ENCODE results near the gene MCL1.
"Not testable (repeated sequence)": the region's sequence is repeated elsewhere in the genome, so short reads cannot be mapped to it uniquely, and the experiment has no call there.

MCL1 gene

DNA sequence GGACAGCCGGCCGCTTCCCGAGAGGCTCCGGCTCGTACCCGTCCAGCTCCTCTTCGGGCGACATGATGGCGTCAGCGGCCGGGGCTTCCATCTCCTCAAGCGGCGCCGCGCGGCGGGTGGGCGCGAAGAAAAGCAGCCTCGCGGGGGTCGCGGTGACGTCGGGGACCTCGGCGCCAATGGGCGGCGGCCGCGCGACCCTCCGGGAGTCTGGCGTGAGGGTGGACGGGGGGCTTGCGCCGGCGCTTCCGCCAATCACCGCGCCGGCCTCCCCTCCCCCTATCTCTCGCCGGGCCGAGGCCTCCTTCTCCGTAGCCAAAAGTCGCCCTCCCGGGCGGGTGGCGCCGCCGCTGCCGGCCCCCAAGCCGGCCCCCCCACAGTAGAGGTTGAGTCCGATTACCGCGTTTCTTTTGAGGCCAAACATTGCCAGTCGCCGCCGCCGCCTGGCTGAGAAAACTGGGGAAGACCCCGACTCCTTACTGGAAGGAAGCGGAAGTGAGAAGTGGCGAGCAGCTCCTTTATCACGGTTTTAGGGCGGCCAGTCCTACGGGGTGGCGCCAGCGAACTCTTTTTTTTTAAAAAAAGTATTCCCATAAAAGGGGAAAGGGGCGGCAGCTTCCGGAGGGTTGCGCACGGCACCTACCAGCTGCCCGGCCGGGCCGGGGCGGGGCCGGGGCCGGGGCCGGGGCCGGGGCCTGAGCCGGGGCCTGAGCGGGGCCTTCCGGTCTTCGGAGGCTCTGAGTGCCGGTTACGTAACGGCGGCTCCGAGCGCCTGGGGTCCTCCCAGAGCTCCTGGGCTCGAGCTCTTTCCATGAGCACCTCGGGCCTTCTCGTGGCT is at the start of gene MCL1:
Gene MCL1 (minus strand): TSS at position 501 of the 835 bp plus-strand sequence. CDS start 80 bp downstream, at position 421.
- peak; percentile 96 for DNase-seq (ENCODE audit: low spot score)

DNA sequence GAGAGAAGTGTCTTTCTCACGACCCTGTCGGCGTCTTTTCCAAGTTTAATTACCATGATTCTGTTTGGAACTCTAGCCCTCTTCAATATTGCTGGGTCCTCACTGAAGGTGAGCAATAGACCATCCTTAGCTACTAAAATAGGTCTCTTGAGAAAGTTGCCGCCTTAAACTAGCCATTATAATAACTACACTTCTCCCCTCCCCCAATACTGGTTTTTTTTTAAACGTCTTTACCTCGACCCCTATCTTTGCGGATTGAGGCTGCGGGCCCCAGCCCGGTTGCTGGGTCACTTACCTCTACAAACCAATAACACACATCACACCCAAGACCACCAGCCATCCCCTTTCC is 49.3 kb upstream of the MCL1 start:
- DNase-seq (ENCODE audit: low spot score), result no peak

GRCh38 chr1:150627826-150628410 is 48.5 kb upstream of the MCL1 start:
- DNase-seq (ENCODE audit: low spot score), result no peak

- DNase-seq (ENCODE audit: low spot score), result peak; percentile 85
Measured at GRCh38 chr1:150626150-150626549, 46.7 kb upstream of the MCL1 start.

DNA sequence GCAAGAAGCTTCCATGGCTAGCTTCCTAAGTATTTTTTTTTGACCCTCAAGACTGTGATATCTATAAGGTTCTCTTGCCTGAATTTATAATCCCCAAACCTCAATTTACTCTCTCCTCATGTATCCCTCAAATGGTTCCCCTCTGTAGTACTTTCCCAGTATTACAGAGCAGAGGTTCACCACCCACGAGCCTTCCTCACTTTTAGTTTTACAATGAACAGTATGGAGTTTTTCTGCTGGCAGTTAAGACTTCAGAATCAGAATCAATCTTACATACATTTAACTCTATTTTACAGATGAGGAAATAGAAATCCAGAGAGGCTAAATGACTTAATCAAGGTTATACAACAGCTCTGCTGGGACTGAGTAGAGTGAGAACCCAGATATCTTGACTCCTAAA is 45.1 kb upstream of the MCL1 start:
- not testable (repeated sequence) for DNase-seq (ENCODE audit: low spot score)

- not testable (repeated sequence) for DNase-seq (ENCODE audit: low spot score)
Measured at GRCh38 chr1:150624134-150624533, 44.7 kb upstream of the MCL1 start.

DNA sequence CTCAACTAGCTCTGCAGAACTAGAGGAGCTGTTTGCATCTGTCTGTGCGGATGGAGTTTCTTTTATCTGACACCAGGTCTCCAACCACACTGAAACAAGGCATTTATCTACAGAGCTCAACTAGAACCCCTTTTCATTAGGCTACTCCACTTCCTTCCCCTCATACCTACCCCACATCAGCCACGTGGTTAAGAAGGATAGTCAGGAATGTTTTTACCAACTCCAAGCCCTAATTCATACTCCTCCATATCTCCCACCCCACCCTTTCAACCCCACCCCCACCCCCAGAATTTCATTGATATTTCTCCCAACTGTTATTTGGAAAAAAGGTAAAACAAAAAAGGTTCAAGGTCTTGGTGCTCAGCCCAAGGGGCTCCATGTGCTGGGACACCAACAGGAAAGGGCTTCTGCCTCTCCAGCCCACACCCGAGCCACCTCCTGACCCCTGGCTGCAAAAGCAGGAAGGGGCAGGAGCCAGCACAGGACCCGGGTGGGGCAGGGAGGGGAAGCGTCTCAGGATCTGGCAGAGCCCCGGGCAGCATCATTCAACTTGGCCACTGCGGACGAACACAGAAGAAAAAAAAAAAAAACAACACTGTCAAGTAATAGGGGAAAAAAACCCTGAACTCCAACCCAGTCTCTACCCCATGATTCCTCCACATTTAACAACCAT is 43.0 kb upstream of the MCL1 start:
- DNase-seq (ENCODE audit: low spot score), result no peak

DNA sequence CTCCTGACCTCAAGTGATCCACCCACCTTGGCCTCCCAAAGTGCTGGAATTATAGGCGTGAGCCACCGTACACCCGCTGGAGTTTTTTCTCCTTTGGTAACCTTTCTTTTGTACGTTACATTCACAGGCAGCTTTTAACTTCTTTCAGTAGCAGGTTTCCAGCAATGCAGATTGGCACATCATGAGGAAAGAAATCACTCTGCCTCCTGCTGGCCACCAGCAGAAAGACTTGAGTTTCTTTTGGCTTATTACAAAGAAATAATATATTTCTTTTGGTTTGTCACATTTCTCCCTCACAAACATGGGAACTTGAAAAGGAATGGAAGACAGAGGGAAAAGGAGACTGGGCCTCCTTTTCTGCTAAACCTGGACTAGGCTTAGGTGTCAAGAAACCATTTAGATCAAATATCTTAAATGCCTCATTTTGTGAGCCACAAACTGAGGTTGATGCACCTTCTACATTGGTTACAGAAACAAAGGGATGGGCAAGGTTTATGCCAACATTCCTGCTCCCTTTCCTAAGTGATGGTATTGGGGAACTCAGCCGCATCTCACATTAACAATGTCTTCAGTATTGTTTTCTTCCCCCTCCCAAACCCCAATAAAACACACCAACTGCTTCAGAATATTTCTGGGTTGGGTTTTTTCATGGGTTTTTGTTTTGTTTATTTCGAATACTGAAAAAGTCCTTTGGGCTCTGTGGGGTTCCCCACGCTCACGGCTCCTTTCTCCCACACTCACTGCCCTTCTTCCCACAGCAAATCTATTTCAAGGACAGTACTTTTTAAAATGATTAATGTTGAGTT is 42.3 kb upstream of the MCL1 start:
- DNase-seq (ENCODE audit: low spot score), result peak; percentile 59

GRCh38 chr1:150620919-150621318 is 41.5 kb upstream of the MCL1 start:
- DNase-seq (ENCODE audit: low spot score), result no peak

- peak; percentile 20 for DNase-seq (ENCODE audit: low spot score)
Measured at GRCh38 chr1:150619576-150620509, 40.4 kb upstream of the MCL1 start.

GRCh38 chr1:150615346-150616201 is 36.2 kb upstream of the MCL1 start:
- no peak for DNase-seq (ENCODE audit: low spot score)

DNA sequence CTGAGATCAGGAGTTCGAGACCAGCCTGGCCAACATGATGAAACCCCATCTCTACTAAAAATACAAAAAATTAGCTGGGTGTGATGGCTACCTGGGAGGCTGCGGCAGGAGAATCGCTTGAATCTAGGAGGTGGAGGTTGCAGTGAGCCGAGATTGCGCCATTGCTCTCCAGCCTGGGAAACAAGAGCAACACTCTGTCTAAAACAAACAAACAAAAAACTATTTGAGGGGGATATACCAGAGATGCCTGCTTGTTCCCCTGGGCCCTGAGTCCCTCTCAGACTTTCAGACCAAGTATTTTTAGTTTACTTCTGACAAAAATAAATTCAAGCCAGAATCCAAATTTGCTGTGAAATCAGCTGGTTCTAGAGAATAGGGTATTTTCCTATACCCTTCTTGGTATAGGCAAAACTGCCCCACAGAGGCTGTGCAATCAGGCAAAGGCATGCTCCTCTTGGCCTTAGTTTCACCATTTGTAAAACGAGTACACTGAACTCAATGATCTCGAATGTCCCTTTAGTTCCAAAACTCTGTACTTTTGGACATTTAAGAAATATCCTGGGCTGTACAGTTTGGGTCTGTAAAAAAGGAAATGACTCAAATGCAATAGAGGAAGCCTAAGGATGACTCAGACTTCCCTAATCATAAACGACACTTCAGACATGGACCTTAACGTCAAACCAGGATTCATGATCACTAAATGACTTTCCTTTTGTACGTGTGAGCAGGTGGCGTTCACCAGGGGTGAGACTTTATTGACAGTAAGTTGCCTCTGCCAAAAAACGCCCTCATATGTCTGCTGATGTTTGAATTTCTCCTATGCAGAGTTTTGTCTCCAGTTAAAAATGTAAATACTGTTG is 33.9 kb upstream of the MCL1 start:
- peak; percentile 55 for DNase-seq (ENCODE audit: low spot score)

- DNase-seq (ENCODE audit: low spot score), result no peak
Measured at GRCh38 chr1:150612014-150612345, 32.6 kb upstream of the MCL1 start.

GRCh38 chr1:150610576-150610975 is 31.2 kb upstream of the MCL1 start:
- DNase-seq (ENCODE audit: low spot score), result no peak

DNA sequence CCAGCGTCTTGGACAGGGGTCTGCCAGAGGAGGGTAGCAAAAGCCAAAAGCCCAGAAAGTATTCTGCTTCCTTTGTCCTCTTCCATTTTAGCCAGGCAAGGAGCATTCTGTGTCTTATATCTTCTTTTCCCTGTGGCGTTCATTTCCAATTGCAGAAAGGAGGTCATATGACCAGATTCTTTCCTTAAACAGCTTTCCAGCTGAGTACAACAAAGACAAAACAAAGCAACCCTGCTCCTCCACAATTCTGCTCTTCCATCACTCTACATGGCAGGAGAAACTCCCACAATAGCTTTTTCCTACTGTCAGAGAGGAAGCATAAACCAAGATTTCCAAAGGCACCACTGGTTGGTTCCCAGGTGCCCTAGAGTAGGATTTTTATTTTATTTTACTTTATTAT is 30.3 kb upstream of the MCL1 start:
- peak; percentile 19 for DNase-seq (ENCODE audit: low spot score)

GRCh38 chr1:150606463-150607142 is 27.2 kb upstream of the MCL1 start:
- DNase-seq (ENCODE audit: low spot score), result no peak

DNA sequence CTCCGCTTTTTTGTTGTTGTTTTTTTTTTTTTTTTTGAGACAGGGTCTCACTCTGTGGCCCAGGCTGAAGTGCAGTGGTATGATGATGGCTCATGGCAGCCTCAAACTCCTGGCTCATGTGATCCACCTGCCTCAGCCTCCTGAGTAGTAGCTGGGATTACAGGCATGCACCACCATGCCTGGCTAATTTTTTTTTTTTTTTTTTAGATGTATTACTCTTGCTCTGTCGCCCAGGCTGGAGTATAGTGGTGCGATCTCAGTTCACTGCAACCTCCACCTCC is 26.0 kb upstream of the MCL1 start:
- DNase-seq (ENCODE audit: low spot score), result not testable (repeated sequence)

DNA sequence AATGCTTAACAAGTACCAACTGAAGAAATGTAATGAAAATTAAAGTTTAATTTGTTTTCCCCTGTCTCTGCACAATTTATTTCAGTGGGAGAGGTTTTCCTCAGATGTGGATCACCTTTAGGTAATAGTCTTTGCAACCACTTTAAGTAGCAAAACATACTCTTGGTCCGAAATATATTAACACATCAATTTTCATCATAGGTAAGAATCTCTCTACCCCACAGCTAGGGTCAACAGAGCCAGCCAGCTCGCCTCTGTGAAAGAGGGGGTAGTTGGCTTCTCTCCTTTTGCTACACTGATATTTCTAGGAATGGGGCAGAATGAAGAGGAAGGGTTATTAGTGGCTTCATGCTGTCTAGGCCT is 24.8 kb upstream of the MCL1 start:
- DNase-seq (ENCODE audit: low spot score), result no peak

- no peak for DNase-seq (ENCODE audit: low spot score)
Measured at GRCh38 chr1:150603711-150604110, 24.3 kb upstream of the MCL1 start.

Measured in Ammon's horn (tissue), 1 donor.